Measurements from ENCODE around the gene CBLC.

Gene CBLC

GRCh38 chr19:44741258-44741731 lies 36.4 kb upstream of the CBLC start:
- ATAC-seq (replicated peaks) (no peak), DNase-seq (no peak)
- H3K4me1 Mint-ChIP-seq (ENCODE audit: low read depth in 2 of 2) = peaks cover 16 to 18% of the 10 kb centered on the region in 2 donors
- H3K9me3 Mint-ChIP-seq = no peaks in the 10 kb centered on the region
- no peak overlapping the region for H3K4me3 Mint-ChIP-seq
- no peak overlapping the region for H3K27ac Mint-ChIP-seq
- H3K36me3 Mint-ChIP-seq (ENCODE audit: insufficient read depth) = peaks cover 3% of the 10 kb centered on the region
- H3K27me3 Mint-ChIP-seq = no peaks in the 10 kb centered on the region

DNA sequence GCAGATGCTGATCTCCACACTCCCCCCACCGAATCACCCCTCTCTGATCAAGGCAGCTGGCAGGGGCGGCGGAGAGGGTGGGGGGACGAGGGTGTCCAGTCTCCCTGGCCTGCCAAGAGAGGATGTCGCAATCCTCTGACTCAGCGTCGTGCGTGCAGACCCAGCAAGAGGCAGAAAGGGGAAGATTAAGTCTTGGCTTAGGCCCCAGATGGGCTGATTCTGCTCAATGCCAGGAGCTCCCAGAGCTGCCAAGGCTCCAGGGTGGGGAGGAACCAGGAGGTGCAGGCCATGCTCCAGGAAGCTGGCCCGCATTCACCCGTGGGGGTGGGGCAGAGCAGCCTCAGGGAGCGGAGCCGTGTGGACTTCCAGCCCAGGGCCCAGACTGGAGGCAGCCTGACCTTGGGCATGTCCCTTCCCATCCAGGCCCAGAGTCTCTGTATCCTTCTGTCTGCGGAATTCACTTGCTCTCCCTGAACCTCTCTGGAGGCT lies 35.8 kb upstream of the CBLC start:
- Mint-ChIP-seq H3K27me3 (no peaks in the 10 kb centered on the region), H3K27ac (peak overlapping the region in 1 of 2 donors; percentile 27), H3K4me3 (no peak overlapping the region), H3K4me1 (ENCODE audit: low read depth in 2 of 2) (peaks cover 18 to 21% of the 10 kb centered on the region in 2 donors), H3K36me3 (ENCODE audit: insufficient read depth) (peaks cover 4% of the 10 kb centered on the region), H3K9me3 (no peaks in the 10 kb centered on the region)
- ATAC-seq (replicated peaks) = peak; percentile 28
- DNase-seq = no peak

GRCh38 chr19:44742330-44743061 lies 35.2 kb upstream of the CBLC start:
- DNase-seq (no peak), ATAC-seq (replicated peaks) (no peak)
- Mint-ChIP-seq H3K27me3 (no peaks in the 10 kb centered on the region), H3K4me1 (ENCODE audit: low read depth in 2 of 2) (peaks cover 16 to 18% of the 10 kb centered on the region in 2 donors), H3K27ac (peak overlapping the region; percentile 22 to 27), H3K9me3 (no peaks in the 10 kb centered on the region), H3K4me3 (no peak overlapping the region), H3K36me3 (ENCODE audit: insufficient read depth) (peaks cover 10% of the 10 kb centered on the region)

GRCh38 chr19:44744871-44745332 lies 32.8 kb upstream of the CBLC start:
- H3K4me3 Mint-ChIP-seq = no peak overlapping the region
- H3K9me3 Mint-ChIP-seq = no peaks in the 10 kb centered on the region
- ATAC-seq (replicated peaks) (no peak), DNase-seq (no peak)
- H3K27ac Mint-ChIP-seq = peak overlapping the region; percentile 87 to 95
- peaks cover 26% of the 10 kb centered on the region for H3K36me3 Mint-ChIP-seq (ENCODE audit: insufficient read depth)
- H3K27me3 Mint-ChIP-seq = no peaks in the 10 kb centered on the region
- H3K4me1 Mint-ChIP-seq (ENCODE audit: low read depth in 2 of 2) = peaks cover 28 to 30% of the 10 kb centered on the region in 2 donors

GRCh38 chr19:44745341-44745831 lies 32.3 kb upstream of the CBLC start:
- H3K27ac Mint-ChIP-seq = peak overlapping the region; percentile 87 to 95
- H3K36me3 Mint-ChIP-seq (ENCODE audit: insufficient read depth) = peaks cover 30% of the 10 kb centered on the region
- ATAC-seq (replicated peaks) (no peak), DNase-seq (no peak)
- peaks cover 31 to 32% of the 10 kb centered on the region in 2 donors for H3K4me1 Mint-ChIP-seq (ENCODE audit: low read depth in 2 of 2)
- H3K4me3 Mint-ChIP-seq = peak overlapping the region; percentile 32 to 42
- H3K9me3 Mint-ChIP-seq = no peaks in the 10 kb centered on the region
- no peaks in the 10 kb centered on the region for H3K27me3 Mint-ChIP-seq

DNA sequence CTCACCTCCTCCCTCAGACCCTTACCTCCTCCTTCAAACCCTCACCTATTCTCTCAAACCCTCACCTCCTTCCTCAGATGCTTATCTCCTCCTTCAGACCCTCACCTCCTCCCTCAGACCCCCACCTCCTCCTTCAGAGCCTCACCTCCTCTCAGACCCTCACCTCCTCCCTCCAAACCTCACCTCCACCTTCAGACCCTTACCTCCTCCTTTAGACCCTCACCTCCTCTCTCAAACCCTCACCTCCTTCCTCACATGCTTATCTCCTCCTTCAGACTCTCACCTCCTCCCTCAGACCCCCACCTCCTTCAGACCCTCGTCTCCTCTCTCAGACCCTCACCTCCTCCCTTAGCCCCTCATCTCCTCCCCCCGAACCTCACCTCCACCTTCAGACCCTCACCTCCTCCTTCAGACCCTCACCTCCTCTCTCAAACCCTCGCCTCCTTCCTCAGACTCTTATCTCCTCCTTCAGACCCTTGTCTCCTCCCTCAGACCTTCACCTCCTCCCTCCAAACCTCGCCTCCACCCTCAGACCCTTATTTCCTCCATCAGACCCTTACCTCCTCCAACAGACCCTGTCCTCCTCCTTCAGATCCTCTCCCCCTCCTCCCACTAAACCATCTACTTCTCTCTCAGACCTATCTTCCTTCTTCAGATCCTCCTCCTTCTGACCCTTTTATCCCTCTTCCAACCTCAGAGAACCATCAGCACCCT lies 31.6 kb upstream of the CBLC start:
- H3K27me3 Mint-ChIP-seq = no peaks in the 10 kb centered on the region
- no peak for DNase-seq
- H3K27ac Mint-ChIP-seq = peak overlapping the region; percentile 87 to 95
- peaks cover 36% of the 10 kb centered on the region for H3K36me3 Mint-ChIP-seq (ENCODE audit: insufficient read depth)
- ATAC-seq (replicated peaks) = no peak
- H3K4me3 Mint-ChIP-seq = peak overlapping the region; percentile 42 to 87
- no peaks in the 10 kb centered on the region for H3K9me3 Mint-ChIP-seq
- peaks cover 37 to 38% of the 10 kb centered on the region in 2 donors for H3K4me1 Mint-ChIP-seq (ENCODE audit: low read depth in 2 of 2)

DNA sequence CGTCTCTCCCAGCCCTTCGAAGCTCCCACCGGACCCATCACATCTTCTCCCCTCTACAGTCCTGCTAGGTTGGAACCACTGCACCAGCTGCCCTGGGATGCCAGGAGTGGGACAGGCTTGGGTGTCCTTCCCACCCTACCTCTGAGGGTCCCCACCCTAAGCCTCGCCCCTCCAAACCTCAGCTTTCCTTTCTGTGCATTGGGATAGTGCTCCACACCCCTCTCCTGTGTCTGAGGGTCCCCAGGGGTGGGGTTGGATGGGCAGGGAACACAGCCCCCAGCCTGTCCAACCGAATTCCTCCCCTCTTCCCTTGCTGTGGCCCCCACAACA lies 31.1 kb upstream of the CBLC start:
- H3K9me3 Mint-ChIP-seq = no peaks in the 10 kb centered on the region
- no peaks in the 10 kb centered on the region for H3K27me3 Mint-ChIP-seq
- H3K4me1 Mint-ChIP-seq (ENCODE audit: low read depth in 2 of 2) = peaks cover 41 to 42% of the 10 kb centered on the region in 2 donors
- H3K4me3 Mint-ChIP-seq = peak overlapping the region; percentile 80 to 87
- DNase-seq (no peak), ATAC-seq (replicated peaks) (no peak)
- peaks cover 41% of the 10 kb centered on the region for H3K36me3 Mint-ChIP-seq (ENCODE audit: insufficient read depth)
- peak overlapping the region; percentile 87 to 95 for H3K27ac Mint-ChIP-seq

GRCh38 chr19:44746946-44747738 lies 30.5 kb upstream of the CBLC start:
- Mint-ChIP-seq H3K36me3 (ENCODE audit: insufficient read depth) (peaks cover 47% of the 10 kb centered on the region), H3K27ac (peak overlapping the region; percentile 87 to 95), H3K9me3 (no peaks in the 10 kb centered on the region), H3K4me3 (peak overlapping the region; percentile 80 to 87), H3K4me1 (ENCODE audit: low read depth in 2 of 2) (peaks cover 43 to 44% of the 10 kb centered on the region in 2 donors), H3K27me3 (no peaks in the 10 kb centered on the region)
- peak; percentile 62 for ATAC-seq (replicated peaks)
- peak; percentile 85 to 91 (median 89) for DNase-seq

- H3K27me3 Mint-ChIP-seq = no peaks in the 10 kb centered on the region
- H3K9me3 Mint-ChIP-seq = no peaks in the 10 kb centered on the region
- peaks cover 49 to 51% of the 10 kb centered on the region in 2 donors for H3K4me1 Mint-ChIP-seq (ENCODE audit: low read depth in 2 of 2)
- DNase-seq (peak; percentile 23 to 53 (median 24)), ATAC-seq (replicated peaks) (peak; percentile 5)
- H3K4me3 Mint-ChIP-seq = peak overlapping the region; percentile 80 to 87
- H3K36me3 Mint-ChIP-seq (ENCODE audit: insufficient read depth) = peaks cover 54% of the 10 kb centered on the region
- peak overlapping the region; percentile 87 to 95 for H3K27ac Mint-ChIP-seq
Measured at GRCh38 chr19:44747739-44748425, 29.8 kb upstream of the CBLC start.

DNA sequence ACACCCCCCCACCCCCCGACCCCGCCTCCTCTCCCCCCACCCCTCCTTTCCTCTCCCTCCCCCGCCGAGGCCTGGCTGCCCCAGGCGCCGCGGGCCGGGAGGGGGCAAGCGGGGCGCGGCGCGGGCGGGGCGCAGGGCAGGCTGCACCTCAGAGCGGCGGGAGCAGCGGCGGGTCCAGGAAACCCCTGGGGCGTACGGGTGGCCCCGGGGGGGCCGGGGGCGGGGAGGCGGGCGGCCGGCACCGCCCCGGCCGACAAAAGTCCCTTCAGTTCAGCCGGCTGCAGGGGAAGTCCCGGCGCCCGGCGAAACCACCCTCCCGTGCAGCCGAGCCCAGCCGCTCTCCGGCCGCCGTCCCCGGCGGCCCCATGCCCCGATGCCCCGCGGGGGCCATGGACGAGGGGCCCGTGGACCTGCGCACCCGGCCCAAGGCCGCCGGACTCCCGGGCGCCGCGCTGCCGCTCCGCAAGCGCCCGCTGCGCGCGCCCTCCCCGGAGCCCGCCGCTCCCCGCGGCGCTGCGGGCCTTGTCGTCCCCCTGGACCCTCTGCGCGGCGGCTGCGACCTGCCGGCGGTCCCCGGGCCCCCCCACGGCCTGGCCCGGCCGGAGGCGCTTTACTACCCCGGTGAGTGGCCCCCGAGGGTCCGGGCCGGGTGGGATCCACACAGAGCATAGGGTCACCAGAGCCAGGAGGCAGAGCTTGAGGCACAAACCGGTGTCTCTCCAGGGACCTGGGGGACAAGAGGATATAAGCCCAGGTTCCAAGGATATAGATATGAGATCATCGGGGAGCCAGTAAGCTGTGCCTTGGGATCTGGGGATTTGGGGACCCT lies 29.1 kb upstream of the CBLC start, which contains the start of gene BCL3:
Gene BCL3, plus strand, starts transcription at position 283 of the 829 bp plus-strand sequence. Its CDS starts 83 bp downstream, at position 366.
- H3K4me3 Mint-ChIP-seq = peak within 1 kb of the TSS; percentile 87 to 92
- peak; percentile 70 to 82 (median 77) for DNase-seq
- no peaks in the 10 kb centered on the region for H3K9me3 Mint-ChIP-seq
- peak within 1 kb of the TSS; percentile 95 to 97 for H3K27ac Mint-ChIP-seq
- ATAC-seq (replicated peaks) = peak; percentile 57
- H3K27me3 Mint-ChIP-seq = no peaks in the 10 kb centered on the region
- H3K4me1 Mint-ChIP-seq (ENCODE audit: low read depth in 2 of 2) = peaks cover 53 to 57% of the 10 kb centered on the region in 2 donors
- H3K36me3 Mint-ChIP-seq (ENCODE audit: insufficient read depth) = peaks cover 61% of the 10 kb centered on the region

DNA sequence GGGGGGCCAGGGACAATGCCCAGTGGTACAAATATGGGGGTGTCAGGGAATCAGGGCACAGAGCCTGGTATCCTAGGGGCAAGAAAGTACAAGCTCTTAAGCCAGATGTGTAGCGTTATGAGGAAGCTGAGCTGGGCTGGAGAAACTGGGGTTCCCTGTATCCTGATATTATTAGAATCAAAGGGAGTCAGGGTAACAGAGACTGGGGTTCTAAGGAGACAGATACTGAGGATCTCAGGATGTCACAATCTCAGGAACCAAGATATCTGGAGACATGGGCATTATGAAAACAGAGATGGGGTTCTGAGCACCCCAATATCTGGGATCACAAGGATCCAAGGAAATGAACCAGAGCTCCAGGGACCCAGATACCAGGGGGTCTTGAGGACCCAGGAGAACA lies 28.4 kb upstream of the CBLC start:
- ATAC-seq (replicated peaks) = no peak
- no peak for DNase-seq
- H3K4me1 Mint-ChIP-seq (ENCODE audit: low read depth in 2 of 2) = peaks cover 57 to 63% of the 10 kb centered on the region in 2 donors
- H3K4me3 Mint-ChIP-seq = peak overlapping the region; percentile 85 to 92
- H3K9me3 Mint-ChIP-seq = no peaks in the 10 kb centered on the region
- H3K27me3 Mint-ChIP-seq = no peaks in the 10 kb centered on the region
- H3K36me3 Mint-ChIP-seq (ENCODE audit: insufficient read depth) = peaks cover 68% of the 10 kb centered on the region
- H3K27ac Mint-ChIP-seq = peak overlapping the region; percentile 94 to 97

DNA sequence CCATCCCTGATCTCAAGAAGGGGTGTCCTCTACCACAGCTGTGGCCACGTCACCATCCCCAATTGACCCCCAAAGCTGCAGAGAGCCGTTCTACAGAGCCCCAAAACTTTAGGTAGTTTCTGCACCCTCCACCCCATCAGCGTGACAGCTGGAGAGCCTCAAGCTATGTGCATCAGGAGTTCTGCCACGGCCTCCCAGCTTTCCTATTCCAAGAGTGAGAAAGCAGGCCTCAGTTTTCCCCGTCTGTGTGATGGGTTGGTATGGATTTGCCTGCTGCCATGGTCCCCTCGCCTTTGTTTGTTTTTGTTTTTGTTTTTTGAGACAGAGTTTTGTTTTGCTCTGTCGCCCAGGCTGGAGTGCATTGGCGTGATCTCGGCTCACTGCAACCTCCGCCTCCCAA lies 27.7 kb upstream of the CBLC start:
- DNase-seq (no peak), ATAC-seq (replicated peaks) (no peak)
- peaks cover 72% of the 10 kb centered on the region for H3K36me3 Mint-ChIP-seq (ENCODE audit: insufficient read depth)
- no peaks in the 10 kb centered on the region for H3K27me3 Mint-ChIP-seq
- no peaks in the 10 kb centered on the region for H3K9me3 Mint-ChIP-seq
- peak overlapping the region; percentile 85 to 92 for H3K4me3 Mint-ChIP-seq
- peaks cover 62 to 68% of the 10 kb centered on the region in 2 donors for H3K4me1 Mint-ChIP-seq (ENCODE audit: low read depth in 2 of 2)
- H3K27ac Mint-ChIP-seq = peak overlapping the region; percentile 94 to 97

All from effector memory CD8-positive, alpha-beta T cell (primary cell).